GM12865 (cell line): Measurements from ENCODE around the gene PMP22.

Source experiments
- DNase-seq: peaks from one replicate; pipeline ENCODE4 v3.0.0; 2010; ENCODE audit warnings: low read depth
- H3K4me3 ChIP-seq: 2 replicates; pipeline ENCODE4 v1.5.1; 2011; ENCODE audit warnings: mild to moderate bottlenecking, low read depth, low read length, control low read depth
- TF ChIP-seq, protein P1 (sequence below): IDR thresholded peaks from 2 replicates; pipeline ENCODE4 v1.5.1; 2011; ENCODE audit warnings: low read length, control low read depth, low read depth, inconsistent platforms; ENCODE audit not compliant: insufficient read depth; ENCODE audit errors: missing control alignments

The PMP22 gene

DNA sequence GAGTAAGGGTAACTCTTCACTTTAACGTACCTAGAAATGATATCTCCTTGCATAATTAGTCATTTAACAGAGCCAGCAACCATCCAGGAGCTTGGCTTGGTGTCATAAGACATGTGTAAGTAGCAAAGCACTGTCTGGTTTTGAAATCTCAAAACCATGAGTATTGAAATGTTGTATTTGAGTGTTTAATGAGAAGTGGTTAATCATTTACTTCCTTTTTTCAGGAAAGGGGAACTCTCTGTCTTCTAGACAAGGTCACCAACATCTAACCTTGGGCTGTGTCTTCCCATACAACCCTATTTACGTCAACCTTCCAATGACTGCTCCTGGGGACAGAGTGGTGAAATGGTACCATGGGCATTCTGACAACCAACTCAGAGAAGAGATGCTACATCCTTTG lies 27.1 kb downstream of the PMP22 start:
- no peak overlapping the region for H3K4me3 ChIP-seq
- TF ChIP-seq, protein P1, sequence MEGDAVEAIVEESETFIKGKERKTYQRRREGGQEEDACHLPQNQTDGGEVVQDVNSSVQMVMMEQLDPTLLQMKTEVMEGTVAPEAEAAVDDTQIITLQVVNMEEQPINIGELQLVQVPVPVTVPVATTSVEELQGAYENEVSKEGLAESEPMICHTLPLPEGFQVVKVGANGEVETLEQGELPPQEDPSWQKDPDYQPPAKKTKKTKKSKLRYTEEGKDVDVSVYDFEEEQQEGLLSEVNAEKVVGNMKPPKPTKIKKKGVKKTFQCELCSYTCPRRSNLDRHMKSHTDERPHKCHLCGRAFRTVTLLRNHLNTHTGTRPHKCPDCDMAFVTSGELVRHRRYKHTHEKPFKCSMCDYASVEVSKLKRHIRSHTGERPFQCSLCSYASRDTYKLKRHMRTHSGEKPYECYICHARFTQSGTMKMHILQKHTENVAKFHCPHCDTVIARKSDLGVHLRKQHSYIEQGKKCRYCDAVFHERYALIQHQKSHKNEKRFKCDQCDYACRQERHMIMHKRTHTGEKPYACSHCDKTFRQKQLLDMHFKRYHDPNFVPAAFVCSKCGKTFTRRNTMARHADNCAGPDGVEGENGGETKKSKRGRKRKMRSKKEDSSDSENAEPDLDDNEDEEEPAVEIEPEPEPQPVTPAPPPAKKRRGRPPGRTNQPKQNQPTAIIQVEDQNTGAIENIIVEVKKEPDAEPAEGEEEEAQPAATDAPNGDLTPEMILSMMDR = no peak

DNA sequence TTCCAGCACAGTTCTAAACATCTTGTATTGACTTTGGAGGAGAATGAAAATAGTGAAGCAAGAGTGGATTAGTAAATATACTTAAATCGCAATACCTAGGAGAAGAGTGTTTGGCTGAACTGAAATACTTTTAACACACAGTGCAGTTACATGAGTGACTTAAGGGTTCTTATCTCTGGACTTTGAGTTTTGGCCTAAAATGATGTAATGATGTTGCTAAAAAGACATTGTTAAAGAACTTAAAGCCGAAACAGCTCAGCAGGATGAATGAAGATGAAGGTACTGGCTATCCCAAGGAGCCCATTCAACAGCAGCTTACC lies 28.1 kb downstream of the PMP22 start:
- H3K4me3 ChIP-seq = no peak overlapping the region
- DNase-seq = no peak
- TF ChIP-seq, protein P1 = no peak

More for the DNA sequence above, 27.1 kb downstream of the PMP22 start:
- no peak for DNase-seq

DNA sequence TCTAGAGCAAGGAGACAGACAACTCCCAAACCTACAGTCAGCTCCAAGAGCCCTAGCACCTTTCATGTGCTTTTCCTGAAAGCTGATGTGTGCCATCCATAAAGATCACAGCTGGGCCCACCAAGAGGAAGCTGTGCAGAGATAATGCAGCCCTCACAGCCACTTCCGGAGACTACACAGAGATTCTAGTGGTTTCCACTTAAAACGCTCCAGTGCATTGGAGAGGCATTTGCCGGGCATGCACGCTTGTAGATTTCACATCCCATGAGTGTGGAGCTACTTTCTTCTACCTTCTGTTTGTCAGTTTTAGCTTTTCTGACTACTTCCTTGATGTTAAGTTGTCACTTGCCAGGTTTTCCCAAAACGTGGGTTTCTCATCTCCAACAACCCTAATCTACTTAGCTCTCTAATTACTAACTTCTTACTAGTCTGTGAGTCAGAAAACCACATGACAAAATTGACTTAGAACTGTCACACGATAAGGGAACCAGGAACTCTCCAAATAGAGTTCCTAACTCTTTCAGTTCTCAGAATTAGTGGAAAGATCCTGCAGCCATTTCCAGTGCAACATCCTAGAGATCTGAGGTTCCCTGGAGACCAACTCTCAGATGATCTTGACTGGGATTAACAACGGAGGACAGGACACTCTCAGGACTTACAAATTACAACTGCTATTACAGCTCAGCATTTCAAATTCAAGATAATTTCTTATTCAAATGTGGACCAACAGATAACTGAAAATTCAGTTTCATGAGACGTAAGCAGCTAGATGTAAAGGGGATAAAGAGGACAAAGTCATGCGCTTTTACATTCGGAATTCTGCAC lies 28.6 kb downstream of the PMP22 start:
- no peak overlapping the region for H3K4me3 ChIP-seq
- TF ChIP-seq, protein P1 = no peak
- DNase-seq = no peak

DNA sequence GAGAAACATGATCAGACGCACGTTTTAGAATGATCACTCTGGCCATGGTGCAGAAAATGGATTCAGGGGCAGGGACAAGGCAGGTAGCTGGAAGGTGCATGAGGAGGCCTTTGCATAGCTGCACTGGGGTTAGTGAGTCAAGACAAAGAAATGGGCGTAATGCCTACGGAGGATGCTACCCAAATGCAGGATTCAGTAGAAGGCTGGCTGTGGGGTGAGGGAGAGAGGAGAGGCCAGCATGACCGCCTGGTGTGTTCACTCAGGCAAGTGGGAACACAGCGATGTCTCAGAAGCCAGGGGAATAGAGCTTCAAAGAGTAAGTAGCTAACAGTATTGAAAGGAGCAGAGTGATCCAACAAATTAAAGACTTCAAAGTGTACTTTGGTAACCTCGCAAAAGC lies 31.2 kb downstream of the PMP22 start:
- no peak for DNase-seq
- no peak overlapping the region for H3K4me3 ChIP-seq
- TF ChIP-seq, protein P1 = no peak

DNA sequence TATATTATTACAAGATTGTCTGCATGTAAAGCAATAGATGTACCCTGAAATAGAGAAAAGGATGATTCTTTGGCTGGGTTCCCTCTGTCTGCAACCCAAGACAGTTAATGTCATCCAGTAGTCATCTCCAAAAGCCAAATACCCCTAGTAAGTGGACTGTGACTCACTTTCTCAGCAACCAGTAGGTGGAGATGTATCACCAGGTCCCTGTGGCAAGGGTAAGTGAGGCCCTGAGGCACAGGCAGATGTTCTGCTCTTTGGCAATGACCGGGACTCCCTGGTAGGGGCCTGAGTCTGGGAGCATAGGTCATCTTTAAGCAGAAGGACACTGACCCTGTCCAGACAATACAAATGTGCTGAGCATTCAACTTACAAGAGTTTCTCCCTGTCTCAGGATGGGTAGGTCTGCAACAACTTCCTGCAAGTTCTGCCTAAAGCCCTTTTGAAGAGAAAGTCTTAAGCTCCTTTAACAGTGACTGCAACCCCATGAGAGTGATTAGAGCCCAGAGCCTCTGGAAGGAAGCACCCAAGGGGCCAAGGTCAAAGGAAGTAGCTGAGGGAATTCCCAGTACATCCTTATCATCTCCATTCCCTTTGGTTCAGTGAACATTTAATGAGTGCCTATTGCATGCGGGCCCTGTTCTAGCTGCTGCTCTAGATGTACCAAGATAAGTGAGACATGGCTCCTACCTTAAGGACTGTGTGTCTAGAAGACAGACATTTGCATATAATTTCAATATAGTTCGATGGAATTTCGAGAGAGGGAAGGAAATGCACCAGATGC lies 31.9 kb downstream of the PMP22 start:
- DNase-seq = no peak

DNA sequence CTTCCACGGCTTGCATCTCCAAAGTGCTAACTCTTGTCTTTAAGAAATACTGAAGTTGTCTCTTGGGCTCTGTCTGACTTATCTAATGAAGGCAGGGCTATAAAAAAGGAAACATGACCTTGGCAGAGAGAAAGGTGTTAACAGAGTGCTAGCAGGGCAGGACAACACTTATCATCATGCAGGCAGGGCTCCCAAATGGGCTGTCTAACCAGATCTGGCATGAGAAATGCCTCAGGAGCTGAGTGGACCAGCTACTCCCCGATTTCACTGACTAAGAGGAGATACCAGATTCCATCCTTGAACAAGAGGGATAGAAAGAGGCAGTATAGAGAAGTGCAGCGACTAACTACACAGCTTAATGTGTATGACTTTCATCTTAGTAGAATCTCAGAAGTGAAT lies 32.6 kb downstream of the PMP22 start:
- H3K4me3 ChIP-seq = no peak overlapping the region
- no peak for DNase-seq
- TF ChIP-seq, protein P1 = no peak

More for the DNA sequence above, 31.9 kb downstream of the PMP22 start:
- H3K4me3 ChIP-seq = no peak overlapping the region
- TF ChIP-seq, protein P1 = no peak
